ENCODE measurements around the gene KIF2C. TPM values are rescaled to one million over a fixed set of nuclear protein-coding genes. Genes with fewer than 3 reads are reported as not detected.
A peak's percentile ranks its signal among the peaks of the same experiment; 100 is the strongest.
"Not testable (repeated sequence)": the region's sequence is repeated elsewhere in the genome, so short reads cannot be mapped to it uniquely, and the experiment has no call there.

The KIF2C gene
- total RNA-seq, 1 donor from 2014 or later = 68.7 TPM

DNA sequence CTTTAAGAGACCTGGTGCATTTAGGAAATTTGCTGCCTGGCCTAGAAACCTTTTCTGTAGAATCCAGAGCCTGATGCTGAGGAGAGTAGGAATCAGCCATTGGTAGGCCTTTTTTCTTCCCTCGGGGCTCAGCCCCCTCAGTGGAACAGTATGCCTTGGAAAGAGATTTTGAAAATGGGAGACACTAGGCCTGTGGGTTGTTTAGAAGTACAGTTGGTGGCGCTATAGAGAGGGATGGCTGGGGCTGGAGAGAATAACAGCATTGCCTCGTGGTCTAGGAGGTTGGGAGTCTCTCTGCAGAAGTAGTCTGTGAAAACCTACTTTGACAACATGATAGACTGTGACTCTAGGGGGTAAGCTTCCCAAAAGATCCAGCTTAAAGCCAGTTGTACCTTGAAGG lies 8.2 kb downstream of the KIF2C start:
- intact Hi-C loops (cut with micrococcal nuclease) = no loop called here
- H3K4me3 Mint-ChIP-seq = no peak overlapping the region
- H3K27ac Mint-ChIP-seq = peak overlapping the region; percentile 4
- H3K36me3 Mint-ChIP-seq (ENCODE audit: low read depth) = peaks cover 36% of the 10 kb centered on the region
- no peak for DNase-seq (ENCODE audit: low spot score)
- H3K4me1 Mint-ChIP-seq (ENCODE audit: low read depth) = peaks cover 33% of the 10 kb centered on the region
- H3K9me3 Mint-ChIP-seq = no peaks in the 10 kb centered on the region
- no peaks in the 10 kb centered on the region for H3K27me3 Mint-ChIP-seq (ENCODE audit: insufficient read depth)

DNA sequence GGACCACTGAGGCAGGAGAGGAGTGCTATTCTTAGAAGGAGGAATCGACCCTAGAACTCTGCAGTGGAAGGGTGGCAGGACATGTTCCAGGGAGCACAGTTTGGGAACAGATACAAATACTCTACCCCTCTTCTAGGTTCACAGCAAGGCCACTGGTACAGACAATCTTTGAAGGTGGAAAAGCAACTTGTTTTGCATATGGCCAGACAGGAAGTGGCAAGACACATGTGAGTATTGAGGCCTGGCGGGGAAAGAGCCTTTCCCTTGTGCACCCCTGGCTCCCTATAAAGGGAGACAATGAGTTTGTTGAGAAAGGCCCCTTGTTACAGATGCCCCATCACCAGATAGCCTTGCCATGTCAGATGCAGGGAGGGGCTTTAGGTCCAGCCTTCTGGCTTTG lies 17.8 kb downstream of the KIF2C start:
- Mint-ChIP-seq H3K4me1 (ENCODE audit: low read depth) (peaks cover 4% of the 10 kb centered on the region), H3K4me3 (no peak overlapping the region), H3K27ac (peak overlapping the region; percentile 67), H3K9me3 (no peaks in the 10 kb centered on the region), H3K36me3 (ENCODE audit: low read depth) (peaks cover 60% of the 10 kb centered on the region), H3K27me3 (ENCODE audit: insufficient read depth) (no peaks in the 10 kb centered on the region)
- no peak for DNase-seq (ENCODE audit: low spot score)
- intact Hi-C loops (cut with micrococcal nuclease) = no loop called here

DNA sequence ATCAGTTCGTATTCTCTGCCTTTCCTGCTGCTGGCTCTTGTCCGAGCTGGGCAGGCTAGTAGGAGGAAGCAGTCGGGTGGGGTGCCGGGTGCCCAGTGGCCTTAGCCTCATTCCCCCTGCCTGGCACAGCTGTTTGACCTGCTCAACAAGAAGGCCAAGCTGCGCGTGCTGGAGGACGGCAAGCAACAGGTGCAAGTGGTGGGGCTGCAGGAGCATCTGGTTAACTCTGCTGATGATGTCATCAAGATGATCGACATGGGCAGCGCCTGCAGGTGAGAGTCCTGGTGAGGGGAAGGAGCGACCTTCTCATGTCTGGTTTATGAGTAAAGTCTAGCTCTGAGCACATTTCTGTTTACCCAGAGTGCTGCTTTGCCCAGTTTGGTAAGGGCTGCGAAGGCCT lies 19.4 kb downstream of the KIF2C start:
- no peak overlapping the region for H3K4me3 Mint-ChIP-seq
- H3K27ac Mint-ChIP-seq = no peak overlapping the region
- DNase-seq (ENCODE audit: low spot score) = no peak
- peaks cover 4% of the 10 kb centered on the region for H3K4me1 Mint-ChIP-seq (ENCODE audit: low read depth)
- intact Hi-C loops (cut with micrococcal nuclease) = no loop called here
- H3K36me3 Mint-ChIP-seq (ENCODE audit: low read depth) = peaks cover 59% of the 10 kb centered on the region
- H3K9me3 Mint-ChIP-seq = no peaks in the 10 kb centered on the region
- no peaks in the 10 kb centered on the region for H3K27me3 Mint-ChIP-seq (ENCODE audit: insufficient read depth)

DNA sequence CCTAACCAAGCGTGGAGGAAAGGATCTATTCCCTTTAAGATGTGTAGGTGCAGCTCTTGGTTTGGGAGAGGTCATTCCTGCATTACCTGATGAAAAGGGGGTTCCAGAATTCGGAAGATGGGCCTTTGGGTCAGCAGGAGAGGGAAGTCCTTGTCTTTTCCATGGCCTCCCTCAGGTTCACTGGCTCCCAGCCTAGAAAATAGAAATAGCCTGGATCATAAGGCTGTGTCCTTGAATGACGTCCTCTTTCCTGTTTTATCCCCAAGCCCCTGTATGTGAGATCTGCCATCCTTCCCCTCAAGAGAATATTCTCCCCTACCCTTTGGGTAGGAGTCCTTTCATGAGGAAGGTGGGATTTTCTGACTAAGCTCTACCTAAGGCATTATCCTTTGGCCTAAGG lies 21.2 kb downstream of the KIF2C start:
- no peak overlapping the region for H3K27ac Mint-ChIP-seq
- no peak for DNase-seq (ENCODE audit: low spot score)
- peaks cover 4% of the 10 kb centered on the region for H3K4me1 Mint-ChIP-seq (ENCODE audit: low read depth)
- no peaks in the 10 kb centered on the region for H3K27me3 Mint-ChIP-seq (ENCODE audit: insufficient read depth)
- H3K9me3 Mint-ChIP-seq = no peaks in the 10 kb centered on the region
- H3K4me3 Mint-ChIP-seq = no peak overlapping the region
- intact Hi-C loops (cut with micrococcal nuclease) = no loop called here
- peaks cover 52% of the 10 kb centered on the region for H3K36me3 Mint-ChIP-seq (ENCODE audit: low read depth)

DNA sequence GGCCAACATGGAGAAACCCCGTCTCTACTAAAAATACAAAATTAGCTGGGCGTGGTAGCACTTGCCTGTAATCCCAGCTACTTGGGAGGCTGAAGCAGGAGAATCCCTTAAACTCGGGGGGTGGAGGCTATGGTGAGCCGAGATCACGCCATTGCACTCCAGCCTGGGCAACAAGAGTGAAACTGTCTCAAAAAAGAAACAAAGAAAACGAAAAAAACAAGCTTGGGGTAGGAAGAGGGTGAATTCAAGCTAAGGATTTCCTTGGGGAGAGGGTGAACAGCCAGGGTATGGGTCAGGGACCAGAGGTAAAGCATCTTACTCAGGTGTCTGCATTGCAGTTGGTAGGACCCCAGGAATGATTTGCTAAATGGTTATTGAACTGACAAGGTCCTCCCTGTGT lies 26.8 kb downstream of the KIF2C start:
- H3K27me3 Mint-ChIP-seq (ENCODE audit: insufficient read depth); H3K4me1 Mint-ChIP-seq (ENCODE audit: low read depth); H3K4me3 Mint-ChIP-seq; intact Hi-C loops (cut with micrococcal nuclease); H3K27ac Mint-ChIP-seq; DNase-seq (ENCODE audit: low spot score); H3K9me3 Mint-ChIP-seq: not testable (repeated sequence)
- peaks cover 27% of the 10 kb centered on the region for H3K36me3 Mint-ChIP-seq (ENCODE audit: low read depth)

DNA sequence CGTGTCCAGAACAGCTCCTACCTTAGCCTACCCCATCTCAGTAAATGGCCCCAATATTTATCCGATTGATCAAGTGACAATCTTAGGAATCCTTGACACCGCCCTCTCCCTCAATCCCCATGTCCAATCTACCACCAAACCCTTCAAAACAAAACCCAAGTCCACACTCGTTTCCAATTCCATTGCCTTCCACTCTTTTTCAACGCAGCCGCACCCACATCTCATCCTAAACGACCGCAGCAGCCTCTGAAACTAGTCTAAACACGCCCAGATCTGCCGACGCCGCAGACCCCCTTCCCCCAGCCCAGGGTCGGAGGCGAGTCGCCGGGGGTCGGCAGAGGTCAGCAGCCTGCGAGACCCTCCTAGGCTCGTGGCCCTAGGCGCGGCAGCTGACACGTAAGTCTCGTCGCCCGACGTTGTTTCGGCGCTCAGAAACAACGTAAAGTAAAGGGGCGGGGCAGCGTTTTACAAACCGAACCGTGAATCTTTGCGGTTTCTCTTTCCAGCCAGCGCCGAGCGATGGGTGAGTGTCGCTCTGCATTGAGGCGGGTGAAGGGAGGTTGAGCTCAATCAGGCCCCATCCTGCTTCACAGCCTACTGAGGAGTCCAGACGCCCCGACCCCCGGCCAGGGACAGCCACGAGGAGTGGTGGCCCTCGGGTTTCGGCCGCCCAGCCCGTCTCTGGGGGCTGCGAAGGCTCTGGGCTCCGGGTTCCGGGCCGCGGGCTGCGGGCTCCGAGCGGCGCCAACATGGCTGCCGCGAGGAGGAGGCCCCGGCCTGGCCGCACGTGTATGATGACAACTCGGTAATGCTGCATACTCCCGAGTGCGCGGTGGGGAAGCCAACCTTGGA lies 35.7 kb downstream of the KIF2C start, which contains the start of gene RPS8:
Gene RPS8, plus strand, starts transcription at position 463 of the 852 bp plus-strand sequence. Its CDS starts 57 bp downstream, at position 520.
- DNase-seq (ENCODE audit: low spot score) = peak; percentile 85
- Mint-ChIP-seq H3K4me1 (ENCODE audit: low read depth) (peaks cover 23% of the 10 kb centered on the region), H3K36me3 (ENCODE audit: low read depth) (peaks cover 44% of the 10 kb centered on the region), H3K27ac (peak within 1 kb of the TSS; percentile 93), H3K4me3 (peak within 1 kb of the TSS; percentile 88), H3K27me3 (ENCODE audit: insufficient read depth) (no peaks in the 10 kb centered on the region), H3K9me3 (no peaks in the 10 kb centered on the region)
- intact Hi-C loops (cut with micrococcal nuclease) = loop anchor here (1.0 to 5.0 kb wide), 9 partner anchors 11 to 912 kb away; partner anchors contain the start of genes BTBD19, GPBP1L1, KIF2C and PLK3

DNA sequence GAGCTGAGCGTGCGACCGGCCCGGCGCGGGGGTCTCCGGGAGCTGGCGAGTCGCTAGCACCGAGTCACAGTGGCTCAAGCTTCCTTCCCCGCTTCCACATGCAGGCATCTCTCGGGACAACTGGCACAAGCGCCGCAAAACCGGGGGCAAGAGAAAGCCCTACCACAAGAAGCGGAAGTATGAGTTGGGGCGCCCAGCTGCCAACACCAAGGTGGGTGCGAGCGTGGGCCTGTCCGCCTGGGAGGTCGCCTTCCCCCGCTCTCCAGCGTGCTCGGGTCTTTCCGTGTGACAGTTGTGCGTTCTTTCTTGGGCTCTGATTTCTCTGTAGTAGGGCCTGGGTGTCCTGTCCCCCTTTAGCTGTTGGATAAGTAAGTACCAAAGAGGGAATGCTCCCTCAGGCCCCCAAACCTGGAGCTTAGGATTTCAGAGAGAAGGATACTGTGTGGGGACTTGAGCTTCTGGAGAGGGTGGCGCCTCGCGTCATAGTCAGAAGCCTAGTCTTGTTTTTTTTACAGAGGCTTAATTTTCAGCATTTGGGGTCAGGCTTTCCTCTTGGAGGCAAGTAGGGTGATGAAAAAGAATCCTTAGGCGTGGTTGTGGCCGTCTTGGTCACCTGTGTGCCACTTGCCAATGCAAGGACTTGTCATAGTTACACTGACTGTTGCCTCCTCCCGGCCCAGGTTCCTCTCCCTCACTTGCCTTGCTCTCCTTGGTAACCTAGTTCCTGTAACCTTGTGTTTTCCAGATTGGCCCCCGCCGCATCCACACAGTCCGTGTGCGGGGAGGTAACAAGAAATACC lies 36.5 kb downstream of the KIF2C start:
- Mint-ChIP-seq H3K27ac (peak overlapping the region; percentile 91), H3K27me3 (ENCODE audit: insufficient read depth) (no peaks in the 10 kb centered on the region), H3K36me3 (ENCODE audit: low read depth) (peaks cover 52% of the 10 kb centered on the region), H3K9me3 (no peaks in the 10 kb centered on the region), H3K4me1 (ENCODE audit: low read depth) (peaks cover 27% of the 10 kb centered on the region), H3K4me3 (peak overlapping the region; percentile 88)
- intact Hi-C loops (cut with micrococcal nuclease) = loop anchor here (1.0 to 5.0 kb wide), 9 partner anchors 10 to 911 kb away; partner anchors contain the start of genes BTBD19, GPBP1L1, KIF2C and PLK3
- no peak for DNase-seq (ENCODE audit: low spot score)

DNA sequence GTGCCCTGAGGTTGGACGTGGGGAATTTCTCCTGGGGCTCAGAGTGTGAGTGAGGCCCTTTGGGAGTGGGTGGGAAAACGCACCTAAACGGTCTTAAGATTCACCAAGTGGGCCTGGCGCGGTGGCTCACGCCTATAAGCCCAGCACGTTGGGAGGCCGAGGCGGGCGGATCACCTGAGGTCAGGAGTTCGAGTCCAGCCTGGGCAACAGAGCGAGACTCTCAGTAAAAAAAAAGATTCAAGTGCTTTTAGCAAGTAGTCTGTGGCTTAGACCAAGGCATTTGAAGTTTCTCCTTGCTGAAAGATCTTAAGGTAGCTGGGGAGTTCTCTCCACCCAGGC lies 37.1 kb downstream of the KIF2C start:
- peak overlapping the region; percentile 88 for H3K4me3 Mint-ChIP-seq
- peaks cover 33% of the 10 kb centered on the region for H3K4me1 Mint-ChIP-seq (ENCODE audit: low read depth)
- no peak for DNase-seq (ENCODE audit: low spot score)
- H3K36me3 Mint-ChIP-seq (ENCODE audit: low read depth) = peaks cover 57% of the 10 kb centered on the region
- H3K27me3 Mint-ChIP-seq (ENCODE audit: insufficient read depth) = no peaks in the 10 kb centered on the region
- H3K9me3 Mint-ChIP-seq = no peaks in the 10 kb centered on the region
- peak overlapping the region; percentile 91 for H3K27ac Mint-ChIP-seq
- intact Hi-C loops (cut with micrococcal nuclease) = loop anchor here (5.0 kb wide), 1 partner anchor 911 kb away; the partner anchor contains the start of genes GPBP1L1 and TMEM69

DNA sequence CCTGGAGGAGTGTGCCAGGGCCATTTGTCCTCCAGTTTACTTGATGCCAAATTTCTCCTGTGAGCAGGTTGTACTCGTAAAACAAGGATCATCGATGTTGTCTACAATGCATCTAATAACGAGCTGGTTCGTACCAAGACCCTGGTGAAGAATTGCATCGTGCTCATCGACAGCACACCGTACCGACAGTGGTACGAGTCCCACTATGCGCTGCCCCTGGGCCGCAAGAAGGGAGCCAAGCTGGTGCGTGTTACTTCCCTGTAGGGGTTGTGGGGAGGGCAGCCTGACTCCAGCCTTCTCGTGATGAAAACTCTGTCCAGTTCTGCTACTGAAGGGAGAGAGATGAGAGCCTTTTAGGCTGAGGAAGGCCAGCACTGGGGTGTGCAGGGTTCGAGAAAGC lies 37.9 kb downstream of the KIF2C start:
- Mint-ChIP-seq H3K27ac (peak overlapping the region; percentile 42), H3K27me3 (ENCODE audit: insufficient read depth) (no peaks in the 10 kb centered on the region), H3K4me1 (ENCODE audit: low read depth) (peaks cover 33% of the 10 kb centered on the region), H3K36me3 (ENCODE audit: low read depth) (peaks cover 61% of the 10 kb centered on the region), H3K9me3 (no peaks in the 10 kb centered on the region), H3K4me3 (peak overlapping the region; percentile 88)
- intact Hi-C loops (cut with micrococcal nuclease) = loop anchor here (5.0 kb wide), 1 partner anchor 910 kb away; the partner anchor contains the start of genes GPBP1L1 and TMEM69
- no peak for DNase-seq (ENCODE audit: low spot score)

DNA sequence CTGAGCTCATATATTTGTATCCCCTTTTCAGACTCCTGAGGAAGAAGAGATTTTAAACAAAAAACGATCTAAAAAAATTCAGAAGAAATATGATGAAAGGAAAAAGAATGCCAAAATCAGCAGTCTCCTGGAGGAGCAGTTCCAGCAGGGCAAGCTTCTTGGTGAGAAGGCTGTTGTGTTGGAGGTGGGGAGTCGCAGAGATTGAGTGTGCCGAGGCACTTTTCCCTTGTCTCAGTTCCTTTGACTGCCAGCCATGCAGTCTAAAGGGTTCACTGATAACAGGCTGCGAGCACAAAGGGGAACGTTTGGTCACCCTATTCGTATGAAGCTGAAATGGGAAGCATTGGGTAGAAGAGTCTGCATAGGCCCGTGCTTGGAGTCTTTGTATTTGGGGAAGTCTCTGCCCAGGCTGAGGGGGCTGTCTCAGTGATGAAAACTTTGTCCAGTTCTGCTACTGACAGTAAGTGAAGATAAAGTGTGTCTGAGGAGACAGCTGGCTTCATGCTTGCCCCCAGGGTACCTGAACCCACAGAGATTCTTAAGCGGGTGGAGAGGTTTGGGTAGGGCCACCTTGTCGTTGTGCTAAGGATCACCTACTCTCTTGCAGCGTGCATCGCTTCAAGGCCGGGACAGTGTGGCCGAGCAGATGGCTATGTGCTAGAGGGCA lies 38.5 kb downstream of the KIF2C start:
- peak overlapping the region; percentile 42 for H3K27ac Mint-ChIP-seq
- intact Hi-C loops (cut with micrococcal nuclease) = loop anchor here (5.0 kb wide), 1 partner anchor 909 kb away; the partner anchor contains the start of genes GPBP1L1 and TMEM69
- H3K9me3 Mint-ChIP-seq = no peaks in the 10 kb centered on the region
- peaks cover 36% of the 10 kb centered on the region for H3K4me1 Mint-ChIP-seq (ENCODE audit: low read depth)
- no peak for DNase-seq (ENCODE audit: low spot score)
- peak overlapping the region; percentile 88 for H3K4me3 Mint-ChIP-seq
- H3K27me3 Mint-ChIP-seq (ENCODE audit: insufficient read depth) = no peaks in the 10 kb centered on the region
- peaks cover 63% of the 10 kb centered on the region for H3K36me3 Mint-ChIP-seq (ENCODE audit: low read depth)

DNA sequence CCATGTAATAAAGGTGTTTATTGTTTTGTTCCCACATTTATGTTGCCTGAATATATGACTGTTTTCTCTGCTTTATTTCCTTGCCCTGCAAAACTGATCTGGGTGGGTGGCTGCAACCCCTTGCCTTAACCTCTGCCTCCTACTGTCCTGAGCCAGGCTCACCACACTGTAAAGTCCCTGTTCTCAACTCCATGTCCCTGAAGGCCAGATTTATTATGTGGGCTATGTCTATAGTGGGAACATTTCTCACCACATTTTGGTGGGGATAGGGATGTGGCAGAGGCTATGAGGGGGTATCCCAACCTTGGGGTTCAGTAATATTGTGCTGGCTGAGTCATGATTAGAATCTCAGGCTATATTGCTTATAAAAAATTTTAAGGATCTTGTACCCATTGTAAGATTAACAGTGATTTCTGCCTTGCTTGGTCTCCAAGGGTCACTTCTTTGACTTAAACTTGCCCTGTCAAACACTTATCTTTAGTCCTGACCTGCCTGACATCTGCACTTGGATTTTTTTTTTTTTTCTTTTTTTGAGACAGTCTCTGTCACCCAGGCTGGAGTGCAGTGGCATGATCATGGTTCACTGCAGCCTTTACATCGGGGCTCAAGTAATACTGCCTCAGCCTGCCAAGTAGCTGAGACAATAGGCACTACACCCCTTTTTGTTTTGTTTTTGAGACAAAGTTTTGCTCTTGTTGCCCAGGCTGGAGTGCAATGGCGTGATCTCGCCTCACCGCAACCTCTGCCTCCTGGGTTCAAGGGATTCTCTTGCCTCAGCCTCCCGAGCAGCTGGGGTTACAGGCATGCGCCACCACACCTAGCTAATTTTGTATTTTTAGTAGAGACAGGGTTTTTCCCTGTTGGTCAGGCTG lies 39.3 kb downstream of the KIF2C start:
- H3K4me1 Mint-ChIP-seq (ENCODE audit: low read depth) = peaks cover 44% of the 10 kb centered on the region
- no peaks in the 10 kb centered on the region for H3K9me3 Mint-ChIP-seq
- no peak for DNase-seq (ENCODE audit: low spot score)
- intact Hi-C loops (cut with micrococcal nuclease) = loop anchor here (5.0 kb wide), 1 partner anchor 908 kb away; the partner anchor contains the start of genes GPBP1L1 and TMEM69
- H3K27me3 Mint-ChIP-seq (ENCODE audit: insufficient read depth) = no peaks in the 10 kb centered on the region
- peaks cover 64% of the 10 kb centered on the region for H3K36me3 Mint-ChIP-seq (ENCODE audit: low read depth)
- H3K4me3 Mint-ChIP-seq = peak overlapping the region; percentile 88
- H3K27ac Mint-ChIP-seq = peak overlapping the region; percentile 81
